Urinary bladder (tissue), 4 donors: ENCODE data around the gene EPB41L2. TPM values are rescaled to one million over a fixed set of nuclear protein-coding genes. Genes with fewer than 3 reads are reported as not detected.

Experiments used
- DNase-seq: peaks from one replicate; pipeline ENCODE4 v3.0.0-alpha.2; 2015; ENCODE audit errors: extremely low spot score
- H3K27ac ChIP-seq: one replicate; pipeline ENCODE4 v1.5.1; 2013; ENCODE audit warnings: low read depth, mild to moderate bottlenecking, moderate library complexity
- H3K36me3 ChIP-seq: one replicate; pipeline ENCODE4 v1.6.1; 2013; ENCODE audit warnings: mild to moderate bottlenecking, moderate library complexity; ENCODE audit not compliant: insufficient read depth
- H3K4me1 ChIP-seq: one replicate; pipeline ENCODE4 v1.6.1; 2013; ENCODE audit warnings: mild to moderate bottlenecking, moderate library complexity; ENCODE audit not compliant: insufficient read depth
- H3K4me3 ChIP-seq: one replicate; pipeline ENCODE4 v1.5.1; 2013; ENCODE audit warnings: low read depth, low read length
- WGBS: extraction: QIAGEN DNeasy Blood & Tissue Kit; methylation state at CpG from one replicate; pipeline ENCODE4 v1.1.7; 2013; 5-methylcytosine and 5-hydroxymethylcytosine counted together
- polyA plus RNA-seq: library from polyadenylated mRNA; stranded (reverse); fragments of 200-250 nt; gene quantifications from one replicate; pipeline ENCODE4 v1.2.3, GENCODE V29; 2013
- total RNA-seq: library from RNA; depleted of rRNA; stranded (reverse); fragments of >200 nt; gene quantifications from one replicate; pipeline ENCODE4 v1.2.3, GENCODE V29; 2014
- donor health status: healthy with polysubstance abuse.
- donor health status: healthy.

The EPB41L2 gene
- total and polyA plus RNA-seq, 2 donors = 47.3 to 386 TPM

- WGBS = 62% methylated on average over 1 of the region's 1 CpG
- H3K27ac ChIP-seq = no peak overlapping the region
- H3K4me1 ChIP-seq = no peaks in the 10 kb centered on the region
- no peak overlapping the region for H3K4me3 ChIP-seq
- H3K36me3 ChIP-seq = no peaks in the 10 kb centered on the region
- no peak for DNase-seq
Observed at GRCh38 chr6:130851026-130851425, 212.0 kb downstream of the EPB41L2 start.

- H3K36me3 ChIP-seq = no peaks in the 10 kb centered on the region
- no peak overlapping the region for H3K27ac ChIP-seq
- no peak for DNase-seq
- WGBS = 83% methylated on average over 1 of the region's 1 CpG
- no peak overlapping the region for H3K4me3 ChIP-seq
- no peaks in the 10 kb centered on the region for H3K4me1 ChIP-seq
Observed at GRCh38 chr6:130849594-130849993, 213.5 kb downstream of the EPB41L2 start.

- Histone ChIP-seq H3K27ac (no peak overlapping the region), H3K36me3 (no peaks in the 10 kb centered on the region), H3K4me1 (no peaks in the 10 kb centered on the region), H3K4me3 (no peak overlapping the region)
- 88% methylated on average over 2 of the region's 2 CpGs for WGBS
- no peak for DNase-seq
Observed at GRCh38 chr6:130848945-130849344, 214.1 kb downstream of the EPB41L2 start.

- 51% methylated on average over 7 of the region's 7 CpGs for WGBS
- H3K4me3 ChIP-seq = no peak overlapping the region
- H3K27ac ChIP-seq = no peak overlapping the region
- no peak for DNase-seq
- no peaks in the 10 kb centered on the region for H3K36me3 ChIP-seq
- H3K4me1 ChIP-seq = no peaks in the 10 kb centered on the region
Observed at GRCh38 chr6:130847001-130847910, 215.8 kb downstream of the EPB41L2 start.

- WGBS = 30% methylated on average over 1 of the region's 1 CpG
- Histone ChIP-seq H3K4me3 (no peak overlapping the region), H3K36me3 (no peaks in the 10 kb centered on the region), H3K4me1 (no peaks in the 10 kb centered on the region), H3K27ac (no peak overlapping the region)
- DNase-seq = no peak
Observed at GRCh38 chr6:130846501-130846900, 216.5 kb downstream of the EPB41L2 start.

- no peaks in the 10 kb centered on the region for H3K4me1 ChIP-seq
- H3K4me3 ChIP-seq = no peak overlapping the region
- DNase-seq = no peak
- 78% methylated on average over 3 of the region's 3 CpGs for WGBS
- H3K27ac ChIP-seq = no peak overlapping the region
- H3K36me3 ChIP-seq = peaks cover 1% of the 10 kb centered on the region
Observed at GRCh38 chr6:130843575-130844320, 219.3 kb downstream of the EPB41L2 start.

GRCh38 chr6:130841128-130841728 is 221.8 kb downstream of the EPB41L2 start:
- Histone ChIP-seq H3K36me3 (peaks cover 1% of the 10 kb centered on the region), H3K4me3 (no peak overlapping the region), H3K4me1 (no peaks in the 10 kb centered on the region), H3K27ac (no peak overlapping the region)
- WGBS = 72% methylated on average over 4 of the region's 4 CpGs
- DNase-seq = no peak

GRCh38 chr6:130840050-130840449 is 223.0 kb downstream of the EPB41L2 start:
- Histone ChIP-seq H3K4me1 (no peaks in the 10 kb centered on the region), H3K4me3 (no peak overlapping the region), H3K27ac (no peak overlapping the region), H3K36me3 (peaks cover 1% of the 10 kb centered on the region)
- no peak for DNase-seq
- 98% methylated on average over 2 of the region's 2 CpGs for WGBS

GRCh38 chr6:130839379-130839778 is 223.7 kb downstream of the EPB41L2 start:
- H3K36me3 ChIP-seq = peaks cover 1% of the 10 kb centered on the region
- WGBS = 71% methylated on average over 2 of the region's 2 CpGs
- H3K4me3 ChIP-seq = no peak overlapping the region
- DNase-seq = no peak
- no peak overlapping the region for H3K27ac ChIP-seq
- no peaks in the 10 kb centered on the region for H3K4me1 ChIP-seq

- Histone ChIP-seq H3K4me3 (no peak overlapping the region), H3K4me1 (no peaks in the 10 kb centered on the region), H3K36me3 (peaks cover 1% of the 10 kb centered on the region), H3K27ac (no peak overlapping the region)
- DNase-seq = no peak
- WGBS = 40% methylated on average over 5 of the region's 5 CpGs
Observed at GRCh38 chr6:130838951-130839350, 224.1 kb downstream of the EPB41L2 start.

- DNase-seq = no peak
- Histone ChIP-seq H3K4me1 (no peaks in the 10 kb centered on the region), H3K36me3 (peaks cover 1% of the 10 kb centered on the region), H3K27ac (no peak overlapping the region), H3K4me3 (no peak overlapping the region)
- WGBS = 91% methylated on average over 6 of the region's 6 CpGs
Observed at GRCh38 chr6:130838250-130838860, 224.7 kb downstream of the EPB41L2 start.

GRCh38 chr6:130837067-130837466 is 226.0 kb downstream of the EPB41L2 start:
- DNase-seq = no peak
- Histone ChIP-seq H3K27ac (no peak overlapping the region), H3K4me1 (no peaks in the 10 kb centered on the region), H3K4me3 (no peak overlapping the region), H3K36me3 (peaks cover 1% of the 10 kb centered on the region)

GRCh38 chr6:130836055-130836640 is 226.9 kb downstream of the EPB41L2 start:
- H3K4me3 ChIP-seq = no peak overlapping the region
- DNase-seq = no peak
- H3K36me3 ChIP-seq = peaks cover 1% of the 10 kb centered on the region
- no peaks in the 10 kb centered on the region for H3K4me1 ChIP-seq
- no peak overlapping the region for H3K27ac ChIP-seq
- 81% methylated on average over 3 of the region's 3 CpGs for WGBS
